SK-N-SH (cell line): Measurements from ENCODE around the gene LFNG. TPM values are rescaled to one million over a fixed set of nuclear protein-coding genes. Genes with fewer than 3 reads are reported as not detected.

ENCODE experiments used
- CTCF ChIA-PET: fragments of 300-600, 350-600 bp; formaldehyde crosslinking; extraction: SDS; loops from one replicate; lab custom pipeline; 2021; lab: Yijun Ruan, JAX
- POLR2A ChIA-PET: fragments of 350-600 bp; sonication (Branson Sonifier 250); formaldehyde crosslinking; extraction: SDS; loops from one replicate; lab custom pipeline; 2020; ENCODE audit warnings: antibody characterized with exemption, inconsistent platforms; lab: Yijun Ruan, JAX
- DNase-seq: peaks from one replicate; pipeline ENCODE4 v3.0.0; 2012
- H2AFZ ChIP-seq: fragments of 200-600 bp; sonication (generic); 2 replicates; pipeline ENCODE4 v1.8.1; 2016; ENCODE audit warnings: antibody characterized with exemption, mild to moderate bottlenecking, low read depth
- H3F3A ChIP-seq: fragments of 200-600 bp; sonication (generic); replicated peaks from 2 replicates; pipeline ENCODE3; 2016; ENCODE audit warnings: antibody characterized with exemption, mild to moderate bottlenecking; ENCODE audit not compliant: insufficient read depth
- H3K27ac ChIP-seq, 2 experiments: fragments of 200-500 bp in 1 of 2; fragments of 200-600 bp in 1 of 2; sonication (Bioruptor generic) in 1 of 2; sonication (generic), shearing (Covaris generic) in 1 of 2; 2 replicates each; pipeline versions ENCODE4 v1.5.1 to v1.6.1; 2014 to 2016; ENCODE audit warnings: low read depth in 2 of 2, inconsistent platforms in 1 of 2, low read length in 1 of 2, mild to moderate bottlenecking in 1 of 2, mixed read lengths in 1 of 2
- H3K27me3 ChIP-seq: fragments of 200-600 bp; sonication (generic), shearing (Covaris generic); 2 replicates; pipeline ENCODE4 v1.6.1; 2016; ENCODE audit warnings: mixed run types; ENCODE audit not compliant: insufficient read depth
- H3K36me3 ChIP-seq, 2 experiments: fragments of 200-500 bp in 1 of 2; fragments of 200-600 bp in 1 of 2; sonication (Bioruptor generic) in 1 of 2; sonication (generic) in 1 of 2; replicated peaks in 1 of 2; 2 replicates each; pipeline versions ENCODE3 to v1.5.1; 2014 to 2016; ENCODE audit warnings: low read length in 1 of 2, mild to moderate bottlenecking in 1 of 2; ENCODE audit not compliant: insufficient read depth in 2 of 2, control insufficient read depth in 1 of 2
- H3K4me1 ChIP-seq, 2 experiments: fragments of 200-500 bp in 1 of 2; fragments of 200-600 bp in 1 of 2; sonication (Bioruptor generic) in 1 of 2; sonication (generic), shearing (Covaris generic) in 1 of 2; 2 replicates each; pipeline versions ENCODE4 v1.5.1 to v1.6.1; 2014 to 2016; ENCODE audit warnings: low read depth in 1 of 2, low read length in 1 of 2, mixed run types in 1 of 2; ENCODE audit not compliant: insufficient read depth in 2 of 2, control insufficient read depth in 1 of 2
- H3K4me2 ChIP-seq: fragments of 200-600 bp; sonication (generic), shearing (Covaris generic); 2 replicates; pipeline ENCODE4 v1.6.1; 2017; ENCODE audit warnings: mixed run types
- H3K4me3 ChIP-seq, 2 experiments: fragments of 200-500 bp in 1 of 2; fragments of 200-600 bp in 1 of 2; sonication (Bioruptor generic) in 1 of 2; sonication (generic), shearing (Covaris generic) in 1 of 2; 2 replicates each; pipeline versions ENCODE4 v1.5.1 to v1.8.1; 2014 to 2016; ENCODE audit warnings: low read depth in 2 of 2, inconsistent platforms in 1 of 2, low read length in 1 of 2, mild to moderate bottlenecking in 1 of 2, mixed read lengths in 1 of 2, moderate library complexity in 1 of 2
- H3K79me2 ChIP-seq: fragments of 200-600 bp; sonication (generic); 2 replicates; pipeline ENCODE4 v1.8.1; 2017; ENCODE audit warnings: mild to moderate bottlenecking; ENCODE audit not compliant: insufficient read depth
- H3K9ac ChIP-seq: fragments of 200-600 bp; sonication (generic); 2 replicates; pipeline ENCODE4 v1.6.1; 2017; ENCODE audit warnings: mixed run types
- H3K9me2 ChIP-seq: fragments of 200-600 bp; sonication (generic); 2 replicates; pipeline ENCODE4 v1.6.1; 2017; ENCODE audit warnings: mixed run types
- H3K9me3 ChIP-seq: fragments of 200-600 bp; sonication (generic); 2 replicates; pipeline ENCODE4 v1.6.1; 2017; ENCODE audit warnings: mixed run types, mild to moderate bottlenecking, moderate library complexity
- H4K20me1 ChIP-seq: fragments of 200-600 bp; sonication (generic); 2 replicates; pipeline ENCODE4 v1.6.1; 2017; ENCODE audit warnings: mild to moderate bottlenecking, mixed run types; ENCODE audit not compliant: insufficient read depth
- CHD2 ChIP-seq: fragments of 150-350 bp; IDR thresholded peaks from 2 replicates; pipeline ENCODE4 v1.6.1; 2018; ENCODE audit warnings: low read length; ENCODE audit not compliant: partially characterized antibody
- ELF1 ChIP-seq: IDR thresholded peaks from 2 replicates; pipeline ENCODE4 v1.4.0; 2012
- EZH2phosphoT487 ChIP-seq: fragments of 200-600 bp; sonication (generic); IDR thresholded peaks from 2 replicates; pipeline ENCODE4 v1.6.1; 2017; ENCODE audit warnings: low read depth, mixed run types, mild to moderate bottlenecking, antibody characterized with exemption, moderate library complexity, borderline replicate concordance
- FOXJ3 ChIP-seq: sonication (generic); formaldehyde crosslinking; IDR thresholded peaks from 2 replicates; pipeline ENCODE4 v1.5.1; 2020; ENCODE audit warnings: mild to moderate bottlenecking, missing genetic modification reagents
- GABPA ChIP-seq: IDR thresholded peaks from 2 replicates; pipeline ENCODE4 v1.4.0; 2012; ENCODE audit warnings: low read depth, mild to moderate bottlenecking
- GATA2 ChIP-seq: sonication (generic); formaldehyde crosslinking; IDR thresholded peaks from 2 replicates; pipeline ENCODE4 v1.5.0; 2020; ENCODE audit warnings: mild to moderate bottlenecking, missing genetic modification reagents
- MEF2A ChIP-seq: IDR thresholded peaks from 2 replicates; pipeline ENCODE4 v1.4.0; 2012; ENCODE audit warnings: low read depth, borderline replicate concordance
- MXI1 ChIP-seq: IDR thresholded peaks from 2 replicates; pipeline ENCODE4 v1.6.1; 2012; ENCODE audit warnings: mild to moderate bottlenecking, low read depth, low read length, improper control_type of control experiment
- NRF1 ChIP-seq: IDR thresholded peaks from 2 replicates; pipeline ENCODE4 v1.6.1; 2012; ENCODE audit warnings: low read depth, mild to moderate bottlenecking, low read length
- RAD21 ChIP-seq: IDR thresholded peaks from 2 replicates; pipeline ENCODE4 v1.6.1; 2012; ENCODE audit warnings: mild to moderate bottlenecking, low read length
- RCOR1 ChIP-seq: fragments of 150-350 bp; IDR thresholded peaks from 2 replicates; pipeline ENCODE4 v1.6.1; 2017; ENCODE audit warnings: antibody characterized with exemption, low read length
- SIN3A ChIP-seq: IDR thresholded peaks from 2 replicates; pipeline ENCODE4 v1.6.1; 2012; ENCODE audit warnings: low read depth, mild to moderate bottlenecking, low read length, moderate library complexity, borderline replicate concordance
- SMC3 ChIP-seq: IDR thresholded peaks from 2 replicates; pipeline ENCODE4 v1.6.1; 2012; ENCODE audit warnings: low read depth, low read length, improper control_type of control experiment
- TCF12 ChIP-seq: IDR thresholded peaks from 2 replicates; pipeline ENCODE4 v1.4.0; 2012
- TEAD4 ChIP-seq: IDR thresholded peaks from 2 replicates; pipeline ENCODE4 v1.4.0; 2012; ENCODE audit warnings: mild to moderate bottlenecking, borderline replicate concordance; ENCODE audit not compliant: insufficient read depth
- WGBS: methylation state at CpG from one replicate; pipeline ENCODE4 v1.1.6; 2017; ENCODE audit warnings: low lambda C conversion rate; 5-methylcytosine and 5-hydroxymethylcytosine counted together
- polyA plus RNA-seq, 3 experiments: library from polyadenylated mRNA; depleted of rRNA; stranded (reverse); fragments of >200 nt; gene quantifications; 2 replicates each; pipeline ENCODE4 v1.2.3, GENCODE V29; 2012
- TF ChIP-seq, protein P1 (sequence below): IDR thresholded peaks from 2 replicates; pipeline ENCODE4 v1.4.0; 2012; ENCODE audit warnings: low read depth, borderline replicate concordance
- TF ChIP-seq, protein P2 (sequence below): IDR thresholded peaks from 2 replicates; pipeline ENCODE4; 2012
- TF ChIP-seq, protein P3 (sequence below): IDR thresholded peaks from 2 replicates; pipeline ENCODE4 v1.6.1; 2012; ENCODE audit warnings: mild to moderate bottlenecking, low read depth, low read length, moderate library complexity
- TF ChIP-seq, protein P4 (sequence below): IDR thresholded peaks from 2 replicates; pipeline ENCODE4 v1.4.0; 2012; ENCODE audit warnings: low read depth

Gene LFNG
- polyA plus RNA-seq, 1 of the 3 experiments (the other 2 are of a cell fraction): 9.4 TPM

DNA sequence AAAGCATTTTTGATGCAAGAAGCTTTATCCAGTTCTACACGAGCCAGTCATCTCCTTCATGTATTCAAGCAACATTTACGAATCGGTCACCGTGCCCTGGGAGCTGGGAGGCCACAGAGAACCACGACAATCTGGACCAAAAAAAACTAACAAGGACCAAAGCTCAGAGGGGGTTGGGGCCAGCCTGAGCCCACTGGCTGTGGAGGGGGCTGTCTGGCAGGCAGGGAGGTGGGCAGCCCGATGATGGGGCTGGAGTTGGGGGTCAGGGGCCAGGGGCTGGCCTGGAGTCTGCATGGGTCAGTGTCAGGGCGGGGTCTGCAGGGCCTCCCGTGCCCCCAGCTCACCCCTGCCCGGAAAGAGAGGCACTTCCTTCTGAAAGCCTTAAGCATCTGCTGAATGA is 30.9 kb upstream of the LFNG start:
- no peaks in the 10 kb centered on the region for H3K9me2 ChIP-seq
- no peak overlapping the region for H3K4me3 ChIP-seq
- no peaks in the 10 kb centered on the region for H3F3A ChIP-seq
- no peaks in the 10 kb centered on the region for H3K27me3 ChIP-seq
- no peaks in the 10 kb centered on the region for H3K36me3 ChIP-seq
- 70% methylated on average over 9 of the region's 9 CpGs for WGBS
- H3K27ac ChIP-seq: no peak overlapping the region
- H3K9ac ChIP-seq: no peak overlapping the region
- ChIA-PET CTCF (interaction anchor here (0.8 to 2.4 kb wide), 6 partner anchors 10 to 53 kb away, joined by 3 to 9 read pairs (median 5); no protein-coding TSS in a partner anchor), POLR2A (no interaction called here)
- no peak overlapping the region for H3K4me2 ChIP-seq
- H3K9me3 ChIP-seq: no peaks in the 10 kb centered on the region
- TF ChIP-seq, protein P1, sequence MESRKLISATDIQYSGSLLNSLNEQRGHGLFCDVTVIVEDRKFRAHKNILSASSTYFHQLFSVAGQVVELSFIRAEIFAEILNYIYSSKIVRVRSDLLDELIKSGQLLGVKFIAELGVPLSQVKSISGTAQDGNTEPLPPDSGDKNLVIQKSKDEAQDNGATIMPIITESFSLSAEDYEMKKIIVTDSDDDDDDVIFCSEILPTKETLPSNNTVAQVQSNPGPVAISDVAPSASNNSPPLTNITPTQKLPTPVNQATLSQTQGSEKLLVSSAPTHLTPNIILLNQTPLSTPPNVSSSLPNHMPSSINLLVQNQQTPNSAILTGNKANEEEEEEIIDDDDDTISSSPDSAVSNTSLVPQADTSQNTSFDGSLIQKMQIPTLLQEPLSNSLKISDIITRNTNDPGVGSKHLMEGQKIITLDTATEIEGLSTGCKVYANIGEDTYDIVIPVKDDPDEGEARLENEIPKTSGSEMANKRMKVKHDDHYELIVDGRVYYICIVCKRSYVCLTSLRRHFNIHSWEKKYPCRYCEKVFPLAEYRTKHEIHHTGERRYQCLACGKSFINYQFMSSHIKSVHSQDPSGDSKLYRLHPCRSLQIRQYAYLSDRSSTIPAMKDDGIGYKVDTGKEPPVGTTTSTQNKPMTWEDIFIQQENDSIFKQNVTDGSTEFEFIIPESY: no peak
- TF ChIP-seq, protein P2, sequence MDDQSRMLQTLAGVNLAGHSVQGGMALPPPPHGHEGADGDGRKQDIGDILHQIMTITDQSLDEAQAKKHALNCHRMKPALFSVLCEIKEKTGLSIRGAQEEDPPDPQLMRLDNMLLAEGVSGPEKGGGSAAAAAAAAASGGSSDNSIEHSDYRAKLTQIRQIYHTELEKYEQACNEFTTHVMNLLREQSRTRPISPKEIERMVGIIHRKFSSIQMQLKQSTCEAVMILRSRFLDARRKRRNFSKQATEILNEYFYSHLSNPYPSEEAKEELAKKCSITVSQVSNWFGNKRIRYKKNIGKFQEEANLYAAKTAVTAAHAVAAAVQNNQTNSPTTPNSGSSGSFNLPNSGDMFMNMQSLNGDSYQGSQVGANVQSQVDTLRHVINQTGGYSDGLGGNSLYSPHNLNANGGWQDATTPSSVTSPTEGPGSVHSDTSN: no peak
- TF ChIP-seq SMC3 (no peak), GABPA (no peak), RCOR1 (no peak), EZH2phosphoT487 (no peak), MXI1 (no peak), FOXJ3 (CRISPR knock-in tag) (no peak), ELF1 (no peak), TCF12 (no peak), GATA2 (CRISPR knock-in tag) (no peak), NRF1 (no peak), CHD2 (no peak), MEF2A (no peak), SIN3A (no peak), TEAD4 (no peak), RAD21 (no peak)
- TF ChIP-seq, protein P3, sequence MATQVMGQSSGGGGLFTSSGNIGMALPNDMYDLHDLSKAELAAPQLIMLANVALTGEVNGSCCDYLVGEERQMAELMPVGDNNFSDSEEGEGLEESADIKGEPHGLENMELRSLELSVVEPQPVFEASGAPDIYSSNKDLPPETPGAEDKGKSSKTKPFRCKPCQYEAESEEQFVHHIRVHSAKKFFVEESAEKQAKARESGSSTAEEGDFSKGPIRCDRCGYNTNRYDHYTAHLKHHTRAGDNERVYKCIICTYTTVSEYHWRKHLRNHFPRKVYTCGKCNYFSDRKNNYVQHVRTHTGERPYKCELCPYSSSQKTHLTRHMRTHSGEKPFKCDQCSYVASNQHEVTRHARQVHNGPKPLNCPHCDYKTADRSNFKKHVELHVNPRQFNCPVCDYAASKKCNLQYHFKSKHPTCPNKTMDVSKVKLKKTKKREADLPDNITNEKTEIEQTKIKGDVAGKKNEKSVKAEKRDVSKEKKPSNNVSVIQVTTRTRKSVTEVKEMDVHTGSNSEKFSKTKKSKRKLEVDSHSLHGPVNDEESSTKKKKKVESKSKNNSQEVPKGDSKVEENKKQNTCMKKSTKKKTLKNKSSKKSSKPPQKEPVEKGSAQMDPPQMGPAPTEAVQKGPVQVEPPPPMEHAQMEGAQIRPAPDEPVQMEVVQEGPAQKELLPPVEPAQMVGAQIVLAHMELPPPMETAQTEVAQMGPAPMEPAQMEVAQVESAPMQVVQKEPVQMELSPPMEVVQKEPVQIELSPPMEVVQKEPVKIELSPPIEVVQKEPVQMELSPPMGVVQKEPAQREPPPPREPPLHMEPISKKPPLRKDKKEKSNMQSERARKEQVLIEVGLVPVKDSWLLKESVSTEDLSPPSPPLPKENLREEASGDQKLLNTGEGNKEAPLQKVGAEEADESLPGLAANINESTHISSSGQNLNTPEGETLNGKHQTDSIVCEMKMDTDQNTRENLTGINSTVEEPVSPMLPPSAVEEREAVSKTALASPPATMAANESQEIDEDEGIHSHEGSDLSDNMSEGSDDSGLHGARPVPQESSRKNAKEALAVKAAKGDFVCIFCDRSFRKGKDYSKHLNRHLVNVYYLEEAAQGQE: no peak
- TF ChIP-seq, protein P4, sequence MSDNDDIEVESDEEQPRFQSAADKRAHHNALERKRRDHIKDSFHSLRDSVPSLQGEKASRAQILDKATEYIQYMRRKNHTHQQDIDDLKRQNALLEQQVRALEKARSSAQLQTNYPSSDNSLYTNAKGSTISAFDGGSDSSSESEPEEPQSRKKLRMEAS: no peak
- H3K79me2 ChIP-seq: no peaks in the 10 kb centered on the region
- DNase-seq: no peak
- H4K20me1 ChIP-seq: no peaks in the 10 kb centered on the region
- no peak overlapping the region for H2AFZ ChIP-seq
- H3K4me1 ChIP-seq: peaks cover 5 to 7% of the 10 kb centered on the region in 2 experiments; a peak in 2 of 4 replicates
